ENCODE data around the gene HSD17B3. TPM values are rescaled to one million over a fixed set of nuclear protein-coding genes. Genes with fewer than 3 reads are reported as not detected.

Gene HSD17B3
- total RNA-seq, 1 donor from 2014 or later, result not detected

GRCh38 chr9:96279932-96280331, 22.0 kb downstream of the HSD17B3 start:
- Histone ChIP-seq H3K36me3 (ENCODE audit: control insufficient read depth, insufficient read depth, low read length) (no peaks in the 10 kb centered on the region), H3K27me3 (ENCODE audit: control insufficient read depth, insufficient read depth, low read length) (no peaks in the 10 kb centered on the region), H3K4me3 (ENCODE audit: low read depth, low read length) (no peak overlapping the region)
- DNase-seq (ENCODE audit: low read depth), result peak; percentile 41
- TF ChIP-seq CTCF (IDR thresholded peaks at IDR 0.05; ENCODE audit: insufficient read depth, low read length, poor library complexity, severe bottlenecking), result no peak

- H3K4me3 ChIP-seq (ENCODE audit: low read depth, low read length), result no peak overlapping the region
- no peak for TF ChIP-seq CTCF (IDR thresholded peaks at IDR 0.05; ENCODE audit: insufficient read depth, low read length, poor library complexity, severe bottlenecking)
- DNase-seq (ENCODE audit: low read depth), result no peak
- no peaks in the 10 kb centered on the region for H3K27me3 ChIP-seq (ENCODE audit: control insufficient read depth, insufficient read depth, low read length)
- H3K36me3 ChIP-seq (ENCODE audit: control insufficient read depth, insufficient read depth, low read length), result no peaks in the 10 kb centered on the region
These were observed 27.0 kb downstream of the HSD17B3 start for GRCh38 chr9:96274939-96275338.

- H3K27me3 ChIP-seq (ENCODE audit: control insufficient read depth, insufficient read depth, low read length), result no peaks in the 10 kb centered on the region
- H3K36me3 ChIP-seq (ENCODE audit: control insufficient read depth, insufficient read depth, low read length), result no peaks in the 10 kb centered on the region
- no peak for TF ChIP-seq CTCF (IDR thresholded peaks at IDR 0.05; ENCODE audit: insufficient read depth, low read length, poor library complexity, severe bottlenecking)
- no peak overlapping the region for H3K4me3 ChIP-seq (ENCODE audit: low read depth, low read length)
- DNase-seq (ENCODE audit: low read depth), result no peak
These were observed 31.7 kb downstream of the HSD17B3 start for GRCh38 chr9:96270236-96270744.

- Histone ChIP-seq H3K4me3 (ENCODE audit: low read depth, low read length) (no peak overlapping the region), H3K27me3 (ENCODE audit: control insufficient read depth, insufficient read depth, low read length) (no peaks in the 10 kb centered on the region), H3K36me3 (ENCODE audit: control insufficient read depth, insufficient read depth, low read length) (no peaks in the 10 kb centered on the region)
- no peak for TF ChIP-seq CTCF (IDR thresholded peaks at IDR 0.05; ENCODE audit: insufficient read depth, low read length, poor library complexity, severe bottlenecking)
- DNase-seq (ENCODE audit: low read depth), result no peak
These were observed 43.0 kb downstream of the HSD17B3 start for GRCh38 chr9:96258967-96259366.

GRCh38 chr9:96256800-96257199, 45.2 kb downstream of the HSD17B3 start:
- no peak for DNase-seq (ENCODE audit: low read depth)

More at GRCh38 chr9:96256800-96257199, 45.2 kb downstream of the HSD17B3 start:
- no peak for TF ChIP-seq CTCF (IDR thresholded peaks at IDR 0.05; ENCODE audit: insufficient read depth, low read length, poor library complexity, severe bottlenecking)
- Histone ChIP-seq H3K27me3 (ENCODE audit: control insufficient read depth, insufficient read depth, low read length) (no peaks in the 10 kb centered on the region), H3K36me3 (ENCODE audit: control insufficient read depth, insufficient read depth, low read length) (no peaks in the 10 kb centered on the region), H3K4me3 (ENCODE audit: low read depth, low read length) (no peak overlapping the region)
